H9 (cell line): Measurements from ENCODE around the gene VPS26A. TPM values are rescaled to one million over a fixed set of nuclear protein-coding genes. Genes with fewer than 3 reads are reported as not detected.

Experiments
- DNase-seq: peaks from one replicate; pipeline ENCODE4 v3.0.0-alpha.2; 2017
- H2AFZ ChIP-seq: one replicate; pipeline ENCODE4 v1.6.1; 2013; ENCODE audit warnings: mild to moderate bottlenecking, low read length, control low read depth, moderate library complexity
- H2AK5ac ChIP-seq: 2 replicates; pipeline ENCODE4 v1.6.1; 2013; ENCODE audit warnings: low read length, control low read depth, mixed read lengths; ENCODE audit not compliant: insufficient read length
- H2BK120ac ChIP-seq: one replicate; pipeline ENCODE4 v1.6.1; 2013; ENCODE audit warnings: low read depth, mild to moderate bottlenecking, low read length, control low read depth, inconsistent platforms; ENCODE audit not compliant: poor library complexity, severe bottlenecking
- H2BK12ac ChIP-seq: 2 replicates; pipeline ENCODE4 v1.6.1; 2013; ENCODE audit warnings: low read length, control low read depth, mixed read lengths, low read depth; ENCODE audit not compliant: insufficient read length
- H2BK15ac ChIP-seq: 2 replicates; pipeline ENCODE4 v1.6.1; 2013; ENCODE audit warnings: low read depth, low read length, control low read depth
- H2BK20ac ChIP-seq: one replicate; pipeline ENCODE4 v1.6.1; 2013; ENCODE audit warnings: low read depth, mild to moderate bottlenecking, low read length, control low read depth, inconsistent platforms; ENCODE audit not compliant: poor library complexity, severe bottlenecking
- H2BK5ac ChIP-seq: 2 replicates; pipeline ENCODE4 v1.6.1; 2013; ENCODE audit warnings: low read length, control low read depth, mixed read lengths; ENCODE audit not compliant: insufficient read length
- H3K14ac ChIP-seq: 2 replicates; pipeline ENCODE4 v1.6.1; 2013; ENCODE audit warnings: low read length, control low read depth; ENCODE audit not compliant: insufficient read depth
- H3K18ac ChIP-seq: 2 replicates; pipeline ENCODE4 v1.6.1; 2013; ENCODE audit warnings: low read depth, mild to moderate bottlenecking, mixed read lengths, low read length, control low read depth; ENCODE audit not compliant: insufficient read length
- H3K23ac ChIP-seq: 2 replicates; pipeline ENCODE4 v1.6.1; 2013; ENCODE audit warnings: low read length, control low read depth, mixed read lengths, low read depth; ENCODE audit not compliant: insufficient read length
- H3K23me2 ChIP-seq: 2 replicates; pipeline ENCODE4 v1.6.1; 2013; ENCODE audit warnings: low read depth, mild to moderate bottlenecking, mixed read lengths, low read length, control low read depth; ENCODE audit not compliant: insufficient read length, poor library complexity, severe bottlenecking
- H3K27ac ChIP-seq: 2 replicates; pipeline ENCODE4 v1.5.1; 2013; ENCODE audit warnings: low read length, control low read depth, mixed read lengths, low read depth; ENCODE audit not compliant: insufficient read length
- H3K27me3 ChIP-seq: 2 replicates; pipeline ENCODE4 v1.6.1; 2013; ENCODE audit warnings: low read length, control low read depth, inconsistent platforms; ENCODE audit not compliant: insufficient read depth
- H3K4ac ChIP-seq: 2 replicates; pipeline ENCODE4 v1.6.1; 2013; ENCODE audit warnings: low read depth, mild to moderate bottlenecking, control low read depth, inconsistent platforms, low read length, moderate library complexity
- H3K4me1 ChIP-seq: 2 replicates; pipeline ENCODE4 v1.6.1; 2013; ENCODE audit warnings: low read length, control low read depth, inconsistent platforms; ENCODE audit not compliant: insufficient read depth
- H3K4me2 ChIP-seq: 2 replicates; pipeline ENCODE4 v1.6.1; 2013; ENCODE audit warnings: low read length, control low read depth, mixed read lengths; ENCODE audit not compliant: insufficient read length, insufficient read depth
- H3K56ac ChIP-seq: 2 replicates; pipeline ENCODE4 v1.6.1; 2013; ENCODE audit warnings: low read depth, mild to moderate bottlenecking, mixed read lengths, low read length, control low read depth; ENCODE audit not compliant: insufficient read length
- H3K79me1 ChIP-seq: 2 replicates; pipeline ENCODE4 v1.6.1; 2013; ENCODE audit warnings: low read depth, mild to moderate bottlenecking, moderate library complexity, low read length, control low read depth, inconsistent platforms; ENCODE audit not compliant: insufficient read depth, poor library complexity, severe bottlenecking
- H3K79me2 ChIP-seq: 2 replicates; pipeline ENCODE4 v1.6.1; 2013; ENCODE audit warnings: low read length, control low read depth, inconsistent platforms; ENCODE audit not compliant: insufficient read depth
- H3K9ac ChIP-seq: 2 replicates; pipeline ENCODE4 v1.6.1; 2013; ENCODE audit warnings: low read length, control low read depth, mixed read lengths; ENCODE audit not compliant: insufficient read length; ENCODE audit errors: extremely low read depth
- H3K9me3 ChIP-seq: one replicate; pipeline ENCODE4 v1.6.1; 2013; ENCODE audit warnings: low read depth, low read length, inconsistent platforms; ENCODE audit not compliant: control insufficient read depth
- H3T11ph ChIP-seq: one replicate; pipeline ENCODE4 v1.6.1; 2013; ENCODE audit warnings: mild to moderate bottlenecking, low read length, control low read depth, inconsistent platforms
- H4K20me1 ChIP-seq: one replicate; pipeline ENCODE4 v1.6.1; 2013; ENCODE audit not compliant: control insufficient read depth, insufficient read length, insufficient read depth
- H4K5ac ChIP-seq: 2 replicates; pipeline ENCODE4 v1.6.1; 2013; ENCODE audit warnings: low read depth, mild to moderate bottlenecking, mixed read lengths, low read length, control low read depth; ENCODE audit not compliant: insufficient read length
- H4K8ac ChIP-seq: replicated peaks from 2 replicates; pipeline ENCODE4 v1.6.1; 2013; ENCODE audit warnings: low read length, control low read depth, mixed read lengths, low read depth; ENCODE audit not compliant: insufficient read length
- H4K91ac ChIP-seq: 2 replicates; pipeline ENCODE4 v1.6.1; 2013; ENCODE audit warnings: low read depth, mild to moderate bottlenecking, moderate library complexity, mixed read lengths, low read length, control low read depth; ENCODE audit not compliant: insufficient read length
- H3K27ac Mint-ChIP-seq, 3 experiments: 2 replicates in 2 of 3; 3 replicates in 1 of 3; pipeline ENCODE4 v1.8.0; 2020 to 2021; ENCODE audit warnings: mixed read lengths in 3 of 3, mild to moderate bottlenecking in 1 of 3, moderate library complexity in 1 of 3
- H3K27me3 Mint-ChIP-seq: 2 replicates; pipeline ENCODE4 v1.8.0; 2021; ENCODE audit warnings: low read depth, mild to moderate bottlenecking, moderate library complexity, mixed read lengths
- H3K36me3 Mint-ChIP-seq, 3 experiments: 2 replicates in 2 of 3; 3 replicates in 1 of 3; pipeline ENCODE4 v1.8.0; 2020 to 2021; ENCODE audit warnings: low read depth in 3 of 3, mixed read lengths in 3 of 3; ENCODE audit not compliant: insufficient read depth in 1 of 3
- H3K4me1 Mint-ChIP-seq, 2 experiments: 2 replicates each; pipeline ENCODE4 v1.8.0; 2020; ENCODE audit warnings: mixed read lengths in 2 of 2
- H3K4me3 Mint-ChIP-seq, 2 experiments: 2 replicates in 1 of 2; 3 replicates in 1 of 2; pipeline ENCODE4 v1.8.0; 2020 to 2021; ENCODE audit warnings: mild to moderate bottlenecking in 2 of 2, mixed read lengths in 2 of 2, moderate library complexity in 1 of 2
- H3K9me3 Mint-ChIP-seq, 2 experiments: 2 replicates in 1 of 2; 3 replicates in 1 of 2; pipeline ENCODE4 v1.8.0; 2020; ENCODE audit warnings: mild to moderate bottlenecking in 2 of 2, mixed read lengths in 2 of 2, moderate library complexity in 1 of 2
- CTCF ChIP-seq: fragments of 200-600 bp; sonication (generic); conservative IDR thresholded peaks from 3 replicates; pipeline ENCODE4 v1.8.0; 2021; ENCODE audit warnings: antibody characterized with exemption, mild to moderate bottlenecking
- WGBS: extraction: QIAGEN DNeasy Blood & Tissue Kit; methylation state at CpG from one replicate; pipeline ENCODE4 v1.1.7; 2013; ENCODE audit warnings: missing lambda C conversion rate, low lambda C conversion rate, mixed read lengths; ENCODE audit not compliant: insufficient read length; ENCODE audit errors: extremely low coverage; 5-methylcytosine and 5-hydroxymethylcytosine counted together
- total RNA-seq: library from RNA; stranded (reverse); gene quantifications from 2 replicates; pipeline ENCODE4 v1.2.1, GENCODE V29; 2021

The VPS26A gene
- total RNA-seq, 1 experiment from 2014 or later, result 41.8 TPM

GRCh38 chr10:69186524-69186923, 62.5 kb downstream of the VPS26A start:
- H3K9me3 Mint-ChIP-seq, result no peaks in the 10 kb centered on the region
- Histone ChIP-seq H3K79me2 (peaks cover 12% of the 10 kb centered on the region; the same call in 1 of the 2 replicates), H3K27me3 (no peaks in the 10 kb centered on the region)

More at GRCh38 chr10:69186524-69186923, 62.5 kb downstream of the VPS26A start:
- H3K4me3 Mint-ChIP-seq, result no peak overlapping the region
- TF ChIP-seq CTCF, result no peak
- Histone ChIP-seq H3K23ac (no peak overlapping the region), H3K4ac (no peak overlapping the region), H2BK15ac (no peak overlapping the region), H3K56ac (no peak overlapping the region), H4K8ac (no peak overlapping the region), H3K27ac (no peak overlapping the region), H3K18ac (no peak overlapping the region), H3K4me2 (no peak overlapping the region), H3K9ac (no peak overlapping the region), H3K79me1 (peaks cover 15% of the 10 kb centered on the region), H3K14ac (no peak overlapping the region), H2BK20ac (no peak overlapping the region), H4K91ac (no peak overlapping the region), H2AK5ac (no peak overlapping the region), H3T11ph (no peak overlapping the region), H2BK5ac (no peak overlapping the region), H3K4me1 (no peaks in the 10 kb centered on the region), H2AFZ (no peak overlapping the region), H2BK120ac (no peak overlapping the region), H3K9me3 (no peaks in the 10 kb centered on the region), H4K5ac (no peak overlapping the region), H4K20me1 (no peaks in the 10 kb centered on the region), H3K23me2 (no peaks in the 10 kb centered on the region), H2BK12ac (no peak overlapping the region)
- no CpG with 5 or more reads among the region's 1 CpG for WGBS
- H3K27ac Mint-ChIP-seq, result no peak overlapping the region
- DNase-seq, result no peak
- H3K36me3 Mint-ChIP-seq, result peaks cover 17 to 70% (median 56%) of the 10 kb centered on the region in 3 experiments; a peak in 6 of 7 replicates
- H3K4me1 Mint-ChIP-seq, result peaks cover 0 to under 1% of the 10 kb centered on the region in 2 experiments; a peak in 2 of 4 replicates
- H3K27me3 Mint-ChIP-seq, result no peaks in the 10 kb centered on the region
